Endothelial cell (in vitro differentiated cells): Measurements from ENCODE around the gene WWC2. TPM values are rescaled to one million over a fixed set of nuclear protein-coding genes. Genes with fewer than 3 reads are reported as not detected.

Experiments used
- DNase-seq: peaks from one replicate; pipeline ENCODE4 v3.0.0; 2021; ENCODE audit warnings: low spot score
- H3K27ac Mint-ChIP-seq: one replicate; pipeline ENCODE4 v1.8.0; 2021; ENCODE audit warnings: mixed read lengths, inconsistent platforms; ENCODE audit not compliant: unreplicated experiment
- H3K27me3 Mint-ChIP-seq: one replicate; pipeline ENCODE4 v1.8.0; 2021; ENCODE audit warnings: mild to moderate bottlenecking, moderate library complexity, mixed read lengths, inconsistent platforms; ENCODE audit not compliant: unreplicated experiment
- H3K36me3 Mint-ChIP-seq: one replicate; pipeline ENCODE4 v1.8.0; 2021; ENCODE audit warnings: mild to moderate bottlenecking, low read depth, mixed read lengths, inconsistent platforms; ENCODE audit not compliant: unreplicated experiment
- H3K4me1 Mint-ChIP-seq: one replicate; pipeline ENCODE4 v1.8.0; 2021; ENCODE audit warnings: mild to moderate bottlenecking, mixed read lengths, inconsistent platforms; ENCODE audit not compliant: unreplicated experiment
- H3K4me3 Mint-ChIP-seq: one replicate; pipeline ENCODE4 v1.8.0; 2021; ENCODE audit warnings: mild to moderate bottlenecking, mixed read lengths, inconsistent platforms; ENCODE audit not compliant: unreplicated experiment
- H3K9me3 Mint-ChIP-seq: one replicate; pipeline ENCODE4 v1.8.0; 2021; ENCODE audit warnings: mixed read lengths, inconsistent platforms; ENCODE audit not compliant: unreplicated experiment
- CTCF ChIP-seq: fragments of 200-600 bp; sonication (generic); IDR thresholded peaks from one replicate; pipeline ENCODE4 v1.5.0; 2021; ENCODE audit warnings: antibody characterized with exemption; ENCODE audit not compliant: unreplicated experiment
- total RNA-seq: library from RNA; stranded (reverse); fragmentation: NEBNext Ultra II Directional; extraction: Animal tissue kit (Norgen Biotek cat#: 25700); gene quantifications from one replicate; pipeline ENCODE4 v1.2.1, GENCODE V29; 2021; ENCODE audit not compliant: unreplicated experiment

The WWC2 gene
- total RNA-seq, 1 donor from 2014 or later, result 32.0 TPM

GRCh38 chr4:183260491-183261151, 161.6 kb downstream of the WWC2 start:
- H3K9me3 Mint-ChIP-seq, result no peaks in the 10 kb centered on the region
- peaks cover 1% of the 10 kb centered on the region for H3K27me3 Mint-ChIP-seq
- H3K36me3 Mint-ChIP-seq, result peaks cover 3% of the 10 kb centered on the region
- no peak overlapping the region for H3K27ac Mint-ChIP-seq
- TF ChIP-seq CTCF, result no peak
- H3K4me3 Mint-ChIP-seq, result no peak overlapping the region
- no peak for DNase-seq
- H3K4me1 Mint-ChIP-seq, result peaks cover 13% of the 10 kb centered on the region

GRCh38 chr4:183261953-183262775, 163.1 kb downstream of the WWC2 start:
- Mint-ChIP-seq H3K27me3 (peaks cover 1% of the 10 kb centered on the region), H3K27ac (peak overlapping the region; percentile 58), H3K36me3 (peaks cover 3% of the 10 kb centered on the region), H3K4me1 (peaks cover 13% of the 10 kb centered on the region), H3K4me3 (no peak overlapping the region), H3K9me3 (no peaks in the 10 kb centered on the region)
- TF ChIP-seq CTCF, result peak; percentile 82
- peak; percentile 82 for DNase-seq

- Mint-ChIP-seq H3K36me3 (peaks cover under 1% of the 10 kb centered on the region), H3K9me3 (no peaks in the 10 kb centered on the region), H3K4me3 (no peak overlapping the region), H3K27ac (no peak overlapping the region), H3K4me1 (peaks cover 13% of the 10 kb centered on the region), H3K27me3 (no peaks in the 10 kb centered on the region)
- no peak for TF ChIP-seq CTCF
- DNase-seq, result no peak
These were observed 163.7 kb downstream of the WWC2 start for GRCh38 chr4:183262776-183263100.

- DNase-seq, result no peak
- no peak overlapping the region for H3K4me3 Mint-ChIP-seq
- H3K27me3 Mint-ChIP-seq, result no peaks in the 10 kb centered on the region
- TF ChIP-seq CTCF, result no peak
- H3K36me3 Mint-ChIP-seq, result no peaks in the 10 kb centered on the region
- no peak overlapping the region for H3K27ac Mint-ChIP-seq
- H3K4me1 Mint-ChIP-seq, result peaks cover 13% of the 10 kb centered on the region
- H3K9me3 Mint-ChIP-seq, result no peaks in the 10 kb centered on the region
These were observed 164.8 kb downstream of the WWC2 start for GRCh38 chr4:183263787-183264386.

- no peaks in the 10 kb centered on the region for H3K9me3 Mint-ChIP-seq
- no peaks in the 10 kb centered on the region for H3K27me3 Mint-ChIP-seq
- no peaks in the 10 kb centered on the region for H3K36me3 Mint-ChIP-seq
- no peak overlapping the region for H3K27ac Mint-ChIP-seq
- DNase-seq, result no peak
- peaks cover 13% of the 10 kb centered on the region for H3K4me1 Mint-ChIP-seq
- no peak for TF ChIP-seq CTCF
- no peak overlapping the region for H3K4me3 Mint-ChIP-seq
These were observed 165.6 kb downstream of the WWC2 start for GRCh38 chr4:183264614-183265013.
